H9 (cell line): ENCODE measurements around the gene ZFP69B. TPM values are rescaled to one million over a fixed set of nuclear protein-coding genes. Genes with fewer than 3 reads are reported as not detected.

Source experiments
- DNase-seq: peaks from one replicate; pipeline ENCODE4 v3.0.0-alpha.2; 2017
- H2AFZ ChIP-seq: one replicate; pipeline ENCODE4 v1.6.1; 2013; ENCODE audit warnings: mild to moderate bottlenecking, low read length, control low read depth, moderate library complexity
- H2AK5ac ChIP-seq: 2 replicates; pipeline ENCODE4 v1.6.1; 2013; ENCODE audit warnings: low read length, control low read depth, mixed read lengths; ENCODE audit not compliant: insufficient read length
- H2BK120ac ChIP-seq: one replicate; pipeline ENCODE4 v1.6.1; 2013; ENCODE audit warnings: low read depth, mild to moderate bottlenecking, low read length, control low read depth, inconsistent platforms; ENCODE audit not compliant: poor library complexity, severe bottlenecking
- H2BK12ac ChIP-seq: 2 replicates; pipeline ENCODE4 v1.6.1; 2013; ENCODE audit warnings: low read length, control low read depth, mixed read lengths, low read depth; ENCODE audit not compliant: insufficient read length
- H2BK15ac ChIP-seq: 2 replicates; pipeline ENCODE4 v1.6.1; 2013; ENCODE audit warnings: low read depth, low read length, control low read depth
- H2BK20ac ChIP-seq: one replicate; pipeline ENCODE4 v1.6.1; 2013; ENCODE audit warnings: low read depth, mild to moderate bottlenecking, low read length, control low read depth, inconsistent platforms; ENCODE audit not compliant: poor library complexity, severe bottlenecking
- H2BK5ac ChIP-seq: 2 replicates; pipeline ENCODE4 v1.6.1; 2013; ENCODE audit warnings: low read length, control low read depth, mixed read lengths; ENCODE audit not compliant: insufficient read length
- H3K14ac ChIP-seq: 2 replicates; pipeline ENCODE4 v1.6.1; 2013; ENCODE audit warnings: low read length, control low read depth; ENCODE audit not compliant: insufficient read depth
- H3K18ac ChIP-seq: 2 replicates; pipeline ENCODE4 v1.6.1; 2013; ENCODE audit warnings: low read depth, mild to moderate bottlenecking, mixed read lengths, low read length, control low read depth; ENCODE audit not compliant: insufficient read length
- H3K23ac ChIP-seq: 2 replicates; pipeline ENCODE4 v1.6.1; 2013; ENCODE audit warnings: low read length, control low read depth, mixed read lengths, low read depth; ENCODE audit not compliant: insufficient read length
- H3K23me2 ChIP-seq: 2 replicates; pipeline ENCODE4 v1.6.1; 2013; ENCODE audit warnings: low read depth, mild to moderate bottlenecking, mixed read lengths, low read length, control low read depth; ENCODE audit not compliant: insufficient read length, poor library complexity, severe bottlenecking
- H3K27ac ChIP-seq: 2 replicates; pipeline ENCODE4 v1.5.1; 2013; ENCODE audit warnings: low read length, control low read depth, mixed read lengths, low read depth; ENCODE audit not compliant: insufficient read length
- H3K27me3 ChIP-seq: 2 replicates; pipeline ENCODE4 v1.6.1; 2013; ENCODE audit warnings: low read length, control low read depth, inconsistent platforms; ENCODE audit not compliant: insufficient read depth
- H3K4ac ChIP-seq: 2 replicates; pipeline ENCODE4 v1.6.1; 2013; ENCODE audit warnings: low read depth, mild to moderate bottlenecking, control low read depth, inconsistent platforms, low read length, moderate library complexity
- H3K4me1 ChIP-seq: 2 replicates; pipeline ENCODE4 v1.6.1; 2013; ENCODE audit warnings: low read length, control low read depth, inconsistent platforms; ENCODE audit not compliant: insufficient read depth
- H3K4me2 ChIP-seq: 2 replicates; pipeline ENCODE4 v1.6.1; 2013; ENCODE audit warnings: low read length, control low read depth, mixed read lengths; ENCODE audit not compliant: insufficient read length, insufficient read depth
- H3K56ac ChIP-seq: 2 replicates; pipeline ENCODE4 v1.6.1; 2013; ENCODE audit warnings: low read depth, mild to moderate bottlenecking, mixed read lengths, low read length, control low read depth; ENCODE audit not compliant: insufficient read length
- H3K79me1 ChIP-seq: 2 replicates; pipeline ENCODE4 v1.6.1; 2013; ENCODE audit warnings: low read depth, mild to moderate bottlenecking, moderate library complexity, low read length, control low read depth, inconsistent platforms; ENCODE audit not compliant: insufficient read depth, poor library complexity, severe bottlenecking
- H3K79me2 ChIP-seq: 2 replicates; pipeline ENCODE4 v1.6.1; 2013; ENCODE audit warnings: low read length, control low read depth, inconsistent platforms; ENCODE audit not compliant: insufficient read depth
- H3K9ac ChIP-seq: 2 replicates; pipeline ENCODE4 v1.6.1; 2013; ENCODE audit warnings: low read length, control low read depth, mixed read lengths; ENCODE audit not compliant: insufficient read length; ENCODE audit errors: extremely low read depth
- H3K9me3 ChIP-seq: one replicate; pipeline ENCODE4 v1.6.1; 2013; ENCODE audit warnings: low read depth, low read length, inconsistent platforms; ENCODE audit not compliant: control insufficient read depth
- H3T11ph ChIP-seq: one replicate; pipeline ENCODE4 v1.6.1; 2013; ENCODE audit warnings: mild to moderate bottlenecking, low read length, control low read depth, inconsistent platforms
- H4K20me1 ChIP-seq: one replicate; pipeline ENCODE4 v1.6.1; 2013; ENCODE audit not compliant: control insufficient read depth, insufficient read length, insufficient read depth
- H4K5ac ChIP-seq: 2 replicates; pipeline ENCODE4 v1.6.1; 2013; ENCODE audit warnings: low read depth, mild to moderate bottlenecking, mixed read lengths, low read length, control low read depth; ENCODE audit not compliant: insufficient read length
- H4K8ac ChIP-seq: replicated peaks from 2 replicates; pipeline ENCODE4 v1.6.1; 2013; ENCODE audit warnings: low read length, control low read depth, mixed read lengths, low read depth; ENCODE audit not compliant: insufficient read length
- H4K91ac ChIP-seq: 2 replicates; pipeline ENCODE4 v1.6.1; 2013; ENCODE audit warnings: low read depth, mild to moderate bottlenecking, moderate library complexity, mixed read lengths, low read length, control low read depth; ENCODE audit not compliant: insufficient read length
- H3K27ac Mint-ChIP-seq, 3 experiments: 2 replicates in 2 of 3; 3 replicates in 1 of 3; pipeline ENCODE4 v1.8.0; 2020 to 2021; ENCODE audit warnings: mixed read lengths in 3 of 3, mild to moderate bottlenecking in 1 of 3, moderate library complexity in 1 of 3
- H3K27me3 Mint-ChIP-seq: 2 replicates; pipeline ENCODE4 v1.8.0; 2021; ENCODE audit warnings: low read depth, mild to moderate bottlenecking, moderate library complexity, mixed read lengths
- H3K36me3 Mint-ChIP-seq, 3 experiments: 2 replicates in 2 of 3; 3 replicates in 1 of 3; pipeline ENCODE4 v1.8.0; 2020 to 2021; ENCODE audit warnings: low read depth in 3 of 3, mixed read lengths in 3 of 3; ENCODE audit not compliant: insufficient read depth in 1 of 3
- H3K4me1 Mint-ChIP-seq, 2 experiments: 2 replicates each; pipeline ENCODE4 v1.8.0; 2020; ENCODE audit warnings: mixed read lengths in 2 of 2
- H3K4me3 Mint-ChIP-seq, 2 experiments: 2 replicates in 1 of 2; 3 replicates in 1 of 2; pipeline ENCODE4 v1.8.0; 2020 to 2021; ENCODE audit warnings: mild to moderate bottlenecking in 2 of 2, mixed read lengths in 2 of 2, moderate library complexity in 1 of 2
- H3K9me3 Mint-ChIP-seq, 2 experiments: 2 replicates in 1 of 2; 3 replicates in 1 of 2; pipeline ENCODE4 v1.8.0; 2020; ENCODE audit warnings: mild to moderate bottlenecking in 2 of 2, mixed read lengths in 2 of 2, moderate library complexity in 1 of 2
- CTCF ChIP-seq: fragments of 200-600 bp; sonication (generic); conservative IDR thresholded peaks from 3 replicates; pipeline ENCODE4 v1.8.0; 2021; ENCODE audit warnings: antibody characterized with exemption, mild to moderate bottlenecking
- WGBS: extraction: QIAGEN DNeasy Blood & Tissue Kit; methylation state at CpG from one replicate; pipeline ENCODE4 v1.1.7; 2013; ENCODE audit warnings: missing lambda C conversion rate, low lambda C conversion rate, mixed read lengths; ENCODE audit not compliant: insufficient read length; ENCODE audit errors: extremely low coverage; 5-methylcytosine and 5-hydroxymethylcytosine counted together
- total RNA-seq: library from RNA; stranded (reverse); gene quantifications from 2 replicates; pipeline ENCODE4 v1.2.1, GENCODE V29; 2021

The ZFP69B gene
- total RNA-seq, 1 experiment from 2014 or later = 16.2 TPM

GRCh38 chr1:40454873-40455272 is 4.6 kb downstream of the ZFP69B start:
- Histone ChIP-seq H3K23ac (no peak overlapping the region), H3K9me3 (peaks cover 40% of the 10 kb centered on the region)
- no CpG with 5 or more reads among the region's 1 CpG for WGBS

More at GRCh38 chr1:40454873-40455272, 4.6 kb downstream of the ZFP69B start:
- H3K4me3 Mint-ChIP-seq = no peak overlapping the region
- no peak overlapping the region for H3K27ac Mint-ChIP-seq
- H3K27me3 Mint-ChIP-seq = no peaks in the 10 kb centered on the region
- Histone ChIP-seq H2BK20ac (no peak overlapping the region), H3K9ac (no peak overlapping the region), H3K27me3 (no peaks in the 10 kb centered on the region), H3K79me2 (no peaks in the 10 kb centered on the region; the same call in 1 of the 2 replicates), H3K4me2 (no peak overlapping the region), H2BK15ac (no peak overlapping the region), H4K91ac (no peak overlapping the region), H3K4me1 (no peaks in the 10 kb centered on the region; the same call in 1 of the 2 replicates), H3K56ac (no peak overlapping the region), H3K14ac (no peak overlapping the region), H2AFZ (no peak overlapping the region), H3K27ac (no peak overlapping the region), H2BK5ac (no peak overlapping the region), H3K4ac (no peak overlapping the region), H2BK120ac (no peak overlapping the region), H4K8ac (no peak overlapping the region), H3T11ph (no peak overlapping the region), H4K5ac (no peak overlapping the region), H3K79me1 (no peaks in the 10 kb centered on the region), H2BK12ac (no peak overlapping the region), H4K20me1 (no peaks in the 10 kb centered on the region), H3K18ac (no peak overlapping the region), H3K23me2 (peaks cover 12% of the 10 kb centered on the region), H2AK5ac (no peak overlapping the region)
- no peak for TF ChIP-seq CTCF
- H3K9me3 Mint-ChIP-seq = peaks cover 73 to 86% of the 10 kb centered on the region in 2 experiments
- DNase-seq = no peak
- H3K36me3 Mint-ChIP-seq = peaks cover 75 to 92% (median 87%) of the 10 kb centered on the region in 3 experiments
- peaks cover 14 to 16% of the 10 kb centered on the region in 2 experiments for H3K4me1 Mint-ChIP-seq
